Right cardiac atrium (tissue), 5 donors: Measurements from ENCODE around the gene PRAME. TPM values are rescaled to one million over a fixed set of nuclear protein-coding genes. Genes with fewer than 3 reads are reported as not detected.
"Not testable (repeated sequence)": the region's sequence is repeated elsewhere in the genome, so short reads cannot be mapped to it uniquely, and the experiment has no call there.

ENCODE experiments used
- ATAC-seq, 2 donors: fragments of 200-7000 bp; cut with Tn5 transposase; one replicate each; pipeline versions ENCODE4 v1.8.0 to v1.9.1; 2020; ENCODE audit warnings: moderate library complexity in 2 of 2, mild to moderate bottlenecking in 1 of 2
- DNase-seq, 3 donors: peaks; one replicate each; pipeline ENCODE4 v3.0.0-alpha.2; 2020
- H3K27ac ChIP-seq: one replicate; pipeline ENCODE4 v1.5.1; 2013; ENCODE audit warnings: mild to moderate bottlenecking, low read length, control low read depth, moderate library complexity
- H3K27me3 ChIP-seq: one replicate; pipeline ENCODE4 v1.6.1; 2013; ENCODE audit not compliant: control insufficient read depth, insufficient read depth
- H3K4me1 ChIP-seq: one replicate; pipeline ENCODE4 v1.6.1; 2013; ENCODE audit warnings: low read length; ENCODE audit not compliant: control insufficient read depth, insufficient read depth
- H3K4me3 ChIP-seq: one replicate; pipeline ENCODE4 v1.5.1; 2013; ENCODE audit warnings: low read length, control low read depth
- H3K9me3 ChIP-seq: one replicate; pipeline ENCODE4 v1.6.1; 2013; ENCODE audit warnings: low read length; ENCODE audit not compliant: control insufficient read depth
- WGBS: extraction: QIAGEN DNeasy Blood & Tissue Kit; methylation state at CpG from one replicate; pipeline ENCODE4 v1.1.7; 2013; 5-methylcytosine and 5-hydroxymethylcytosine counted together
- intact Hi-C, 4 donors: fragments of 100-400 bp; cut with DNase I; formaldehyde crosslinking; loops; one replicate each; pipeline versions ENCODE4 v1.11.0 to v1.14.0; 2022 to 2023
- polyA plus RNA-seq: library from polyadenylated mRNA; stranded (reverse); fragments of 200-250 nt; gene quantifications from one replicate; pipeline ENCODE4 v1.2.3, GENCODE V29; 2013
- total RNA-seq, 4 donors: library from RNA; stranded (reverse); fragmentation: NEBNext Ultra II Directional; extraction: Animal tissue kit (Norgen Biotek cat#: 25700); gene quantifications; one replicate each; pipeline ENCODE4 v1.2.1, GENCODE V29; 2021
- donor health status: healthy with polysubstance abuse.
- donor health status: DM: no; HTN: yes; CAD: no.
- donor health status: DM: no; HTN: no; CAD: no.
- donor health status: DM: no; HTN: yes; CAD: no; lungs with severe emphysema.
- donor health status: DM: yes; HTN: yes; CAD: no.

Gene PRAME
- total and polyA plus RNA-seq, 5 donors: 0.05 TPM; not detected in 4

GRCh38 chr22:22593250-22593649 lies 34.2 kb upstream of the PRAME start:
- no peaks in the 10 kb centered on the region for H3K27me3 ChIP-seq
- intact Hi-C loops: no loop called here
- no peak overlapping the region for H3K27ac ChIP-seq
- H3K4me3 ChIP-seq: no peak overlapping the region
- H3K4me1 ChIP-seq: no peaks in the 10 kb centered on the region
- ATAC-seq (no peak), DNase-seq (no peak)
- no peaks in the 10 kb centered on the region for H3K9me3 ChIP-seq
- 58% methylated on average over 2 of the region's 2 CpGs for WGBS

- Histone ChIP-seq H3K9me3 (no peaks in the 10 kb centered on the region), H3K27ac (no peak overlapping the region), H3K4me3 (no peak overlapping the region), H3K27me3 (no peaks in the 10 kb centered on the region), H3K4me1 (no peaks in the 10 kb centered on the region)
- no peak for DNase-seq
- 61% methylated on average over 8 of the region's 8 CpGs for WGBS
- no peak for ATAC-seq
- intact Hi-C loops: no loop called here
Measured at GRCh38 chr22:22591348-22592299, 32.6 kb upstream of the PRAME start.

GRCh38 chr22:22590136-22590891 lies 31.2 kb upstream of the PRAME start:
- no peak overlapping the region for H3K4me3 ChIP-seq
- ATAC-seq: no peak
- H3K4me1 ChIP-seq: no peaks in the 10 kb centered on the region
- H3K27ac ChIP-seq: no peak overlapping the region
- 94% methylated on average over 8 of the region's 8 CpGs for WGBS
- H3K9me3 ChIP-seq: no peaks in the 10 kb centered on the region
- H3K27me3 ChIP-seq: no peaks in the 10 kb centered on the region
- intact Hi-C loops: no loop called here
- DNase-seq: no peak

GRCh38 chr22:22588485-22589164 lies 29.6 kb upstream of the PRAME start:
- Histone ChIP-seq H3K4me1 (no peaks in the 10 kb centered on the region), H3K9me3 (no peaks in the 10 kb centered on the region), H3K27ac (no peak overlapping the region), H3K4me3 (no peak overlapping the region), H3K27me3 (no peaks in the 10 kb centered on the region)
- no peak for ATAC-seq
- intact Hi-C loops: no loop called here
- 67% methylated on average over 12 of the region's 12 CpGs for WGBS
- no peak for DNase-seq

DNA sequence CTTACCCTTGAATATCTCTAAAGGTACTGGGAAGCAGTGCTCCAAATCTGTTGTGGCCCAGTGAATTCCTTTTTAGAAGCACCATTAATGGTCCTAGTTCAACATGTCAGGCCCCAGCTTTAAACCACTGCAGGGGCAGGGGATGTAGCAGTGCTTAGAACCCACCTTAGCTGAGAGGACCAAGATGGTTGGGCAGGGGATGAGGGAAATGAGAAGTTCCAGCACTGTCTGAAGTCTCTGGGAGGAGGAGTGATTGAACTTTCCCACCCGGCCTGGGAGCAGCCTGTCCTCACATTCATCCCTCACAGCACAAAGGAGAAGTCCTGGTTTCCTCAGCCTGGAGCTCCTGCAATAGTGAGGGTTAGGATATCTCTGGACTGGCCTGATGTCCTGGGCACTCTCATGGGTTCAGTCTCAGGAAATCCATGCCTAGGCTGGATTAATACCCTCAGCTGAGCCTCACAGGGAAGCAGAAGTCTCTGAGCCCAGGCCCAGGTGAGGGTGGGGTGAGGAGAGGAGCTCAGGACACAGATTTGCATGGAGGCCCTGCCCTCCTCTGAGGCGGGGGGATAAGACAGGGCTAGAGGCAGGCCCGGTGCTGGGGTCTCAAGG lies 28.6 kb upstream of the PRAME start:
- 76% methylated on average over 3 of the region's 3 CpGs for WGBS
- Histone ChIP-seq H3K4me3 (no peak overlapping the region), H3K27me3 (no peaks in the 10 kb centered on the region), H3K27ac (no peak overlapping the region), H3K9me3 (no peaks in the 10 kb centered on the region), H3K4me1 (no peaks in the 10 kb centered on the region)
- ATAC-seq (no peak), DNase-seq (peak in 1 of 3 donors; percentile 23)
- intact Hi-C loops: no loop called here

DNA sequence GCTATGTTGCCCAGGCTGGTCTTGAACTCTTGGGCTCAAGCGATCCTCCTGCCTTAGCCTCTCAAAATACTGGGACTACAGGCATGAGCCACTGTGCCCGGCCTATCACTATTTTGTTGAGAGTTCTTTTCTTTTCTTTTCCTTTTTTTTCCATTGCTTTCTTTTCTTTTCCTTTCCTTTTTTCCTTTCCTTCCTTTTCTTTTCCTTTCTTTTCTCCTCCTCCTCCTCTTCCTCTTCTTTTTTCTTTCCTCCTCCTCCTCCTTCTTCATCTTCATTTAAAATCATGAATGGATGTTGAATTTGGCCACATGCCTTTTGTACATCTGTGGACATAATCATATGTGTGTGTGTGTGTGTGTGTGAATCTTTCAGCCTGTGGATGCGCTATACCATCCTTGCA lies 25.7 kb upstream of the PRAME start:
- DNase-seq: no peak
- H3K4me1 ChIP-seq: no peaks in the 10 kb centered on the region
- no peak for ATAC-seq
- no peak overlapping the region for H3K4me3 ChIP-seq
- no peak overlapping the region for H3K27ac ChIP-seq
- WGBS: 73% methylated on average over 3 of the region's 3 CpGs
- H3K9me3 ChIP-seq: no peaks in the 10 kb centered on the region
- H3K27me3 ChIP-seq: no peaks in the 10 kb centered on the region
- intact Hi-C loops: no loop called here

- intact Hi-C loops: no loop called here
- no peak for DNase-seq
- Histone ChIP-seq H3K27ac (no peak overlapping the region), H3K4me3 (no peak overlapping the region), H3K9me3 (no peaks in the 10 kb centered on the region), H3K27me3 (no peaks in the 10 kb centered on the region), H3K4me1 (no peaks in the 10 kb centered on the region)
- no peak for ATAC-seq
- 91% methylated on average over 1 of the region's 1 CpG for WGBS
Measured at GRCh38 chr22:22583030-22583429, 24.0 kb upstream of the PRAME start.

DNA sequence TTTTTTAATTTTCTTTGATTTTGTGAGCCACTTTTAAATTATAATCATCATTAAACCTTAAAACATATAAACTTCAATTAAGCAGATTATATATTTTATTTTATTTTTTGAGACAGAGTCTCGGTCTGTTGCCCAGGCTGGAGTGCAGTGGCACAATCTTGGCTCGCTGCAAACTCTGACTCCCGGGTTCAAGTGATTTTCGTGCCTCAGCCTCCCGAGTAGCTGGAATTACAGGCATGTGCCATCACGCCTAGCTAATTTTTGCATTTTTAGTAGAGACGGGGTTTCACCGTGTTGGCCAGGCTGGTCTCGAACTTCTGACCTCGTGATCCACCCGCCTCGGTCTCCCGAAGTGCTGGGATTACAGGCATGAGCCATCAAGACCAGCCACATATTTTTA lies 22.5 kb upstream of the PRAME start:
- 87% methylated on average over 13 of the region's 13 CpGs for WGBS
- H3K9me3 ChIP-seq, ATAC-seq, DNase-seq, H3K27ac ChIP-seq, H3K4me1 ChIP-seq, H3K27me3 ChIP-seq, intact Hi-C loops, H3K4me3 ChIP-seq: not testable (repeated sequence)

- Histone ChIP-seq H3K27me3 (no peaks in the 10 kb centered on the region), H3K9me3 (no peaks in the 10 kb centered on the region), H3K4me1 (no peaks in the 10 kb centered on the region), H3K27ac (no peak overlapping the region), H3K4me3 (no peak overlapping the region)
- intact Hi-C loops: no loop called here
- ATAC-seq (no peak), DNase-seq (no peak)
- 86% methylated on average over 7 of the region's 7 CpGs for WGBS
Measured at GRCh38 chr22:22579869-22580604, 21.0 kb upstream of the PRAME start.

GRCh38 chr22:22578702-22579424 lies 19.8 kb upstream of the PRAME start:
- no peaks in the 10 kb centered on the region for H3K27me3 ChIP-seq
- ATAC-seq: peak in 1 of 2 donors; percentile 33
- no peaks in the 10 kb centered on the region for H3K4me1 ChIP-seq
- H3K9me3 ChIP-seq: no peaks in the 10 kb centered on the region
- WGBS: 82% methylated on average over 10 of the region's 10 CpGs
- no peak overlapping the region for H3K27ac ChIP-seq
- H3K4me3 ChIP-seq: no peak overlapping the region
- intact Hi-C loops: no loop called here
- peak in 1 of 3 donors; percentile 23 for DNase-seq
